ENCODE measurements around the gene SLC2A13.
"Not testable (repeated sequence)": the region's sequence is repeated elsewhere in the genome, so short reads cannot be mapped to it uniquely, and the experiment has no call there.

Gene SLC2A13

GRCh38 chr12:39874785-39875184, 231.1 kb downstream of the SLC2A13 start:
- H3K4me3 ChIP-seq (ENCODE audit: extremely low read depth, insufficient read depth, low read length, poor library complexity, severe bottlenecking), result no peak overlapping the region
- no peak overlapping the region for H3K27ac ChIP-seq (ENCODE audit: low read depth, low read length, severe bottlenecking)
- H3K4me1 ChIP-seq (ENCODE audit: control insufficient read depth, insufficient read depth, low read length, poor library complexity, severe bottlenecking), result no peaks in the 10 kb centered on the region
- 82 to 92% methylated on average over 1 to 2 of the region's 2 CpGs for WGBS, 2 experiments (ENCODE audit: insufficient coverage in 2 of 2)
- H3K9me3 ChIP-seq (ENCODE audit: control insufficient read depth, low read length), result peaks cover 14% of the 10 kb centered on the region
- H3K36me3 ChIP-seq (ENCODE audit: control insufficient read depth, insufficient read depth, low read length), result no peaks in the 10 kb centered on the region

- Histone ChIP-seq H3K36me3 (ENCODE audit: control insufficient read depth, insufficient read depth, low read length) (no peaks in the 10 kb centered on the region), H3K4me3 (ENCODE audit: extremely low read depth, insufficient read depth, low read length, poor library complexity, severe bottlenecking) (no peak overlapping the region), H3K27ac (ENCODE audit: low read depth, low read length, severe bottlenecking) (no peak overlapping the region), H3K4me1 (ENCODE audit: control insufficient read depth, insufficient read depth, low read length, poor library complexity, severe bottlenecking) (no peaks in the 10 kb centered on the region), H3K9me3 (ENCODE audit: control insufficient read depth, low read length) (peaks cover 5% of the 10 kb centered on the region)
- no CpG with 5 or more reads among the region's 1 CpG for WGBS, 2 experiments (ENCODE audit: insufficient coverage in 2 of 2)
Measured at GRCh38 chr12:39873065-39873464, 232.8 kb downstream of the SLC2A13 start.

- H3K4me3 ChIP-seq (ENCODE audit: extremely low read depth, insufficient read depth, low read length, poor library complexity, severe bottlenecking), result no peak overlapping the region
- no peaks in the 10 kb centered on the region for H3K36me3 ChIP-seq (ENCODE audit: control insufficient read depth, insufficient read depth, low read length)
- no peak overlapping the region for H3K27ac ChIP-seq (ENCODE audit: low read depth, low read length, severe bottlenecking)
- WGBS, 2 experiments (ENCODE audit: insufficient coverage in 2 of 2), result 97 to 100% methylated on average over 2 to 3 of the region's 3 CpGs
- no peaks in the 10 kb centered on the region for H3K9me3 ChIP-seq (ENCODE audit: control insufficient read depth, low read length)
- H3K4me1 ChIP-seq (ENCODE audit: control insufficient read depth, insufficient read depth, low read length, poor library complexity, severe bottlenecking), result no peaks in the 10 kb centered on the region
Measured at GRCh38 chr12:39872425-39872824, 233.5 kb downstream of the SLC2A13 start.

GRCh38 chr12:39868328-39868725, 237.6 kb downstream of the SLC2A13 start:
- no peaks in the 10 kb centered on the region for H3K36me3 ChIP-seq (ENCODE audit: control insufficient read depth, insufficient read depth, low read length)
- H3K4me3 ChIP-seq (ENCODE audit: extremely low read depth, insufficient read depth, low read length, poor library complexity, severe bottlenecking), result no peak overlapping the region
- H3K27ac ChIP-seq (ENCODE audit: low read depth, low read length, severe bottlenecking), result no peak overlapping the region
- no peaks in the 10 kb centered on the region for H3K4me1 ChIP-seq (ENCODE audit: control insufficient read depth, insufficient read depth, low read length, poor library complexity, severe bottlenecking)
- no CpG with 5 or more reads among the region's 1 CpG for WGBS, 2 experiments (ENCODE audit: insufficient coverage in 2 of 2)
- no peaks in the 10 kb centered on the region for H3K9me3 ChIP-seq (ENCODE audit: control insufficient read depth, low read length)

- Histone ChIP-seq H3K9me3 (ENCODE audit: control insufficient read depth, low read length) (no peaks in the 10 kb centered on the region), H3K4me1 (ENCODE audit: control insufficient read depth, insufficient read depth, low read length, poor library complexity, severe bottlenecking) (no peaks in the 10 kb centered on the region), H3K27ac (ENCODE audit: low read depth, low read length, severe bottlenecking) (no peak overlapping the region), H3K36me3 (ENCODE audit: control insufficient read depth, insufficient read depth, low read length) (no peaks in the 10 kb centered on the region), H3K4me3 (ENCODE audit: extremely low read depth, insufficient read depth, low read length, poor library complexity, severe bottlenecking) (no peak overlapping the region)
- no CpG with 5 or more reads among the region's 1 CpG for WGBS, 2 experiments (ENCODE audit: insufficient coverage in 2 of 2)
Measured at GRCh38 chr12:39867631-39868327, 238.1 kb downstream of the SLC2A13 start.

GRCh38 chr12:39866135-39866534, 239.7 kb downstream of the SLC2A13 start:
- Histone ChIP-seq H3K36me3 (ENCODE audit: control insufficient read depth, insufficient read depth, low read length) (no peaks in the 10 kb centered on the region), H3K9me3 (ENCODE audit: control insufficient read depth, low read length) (no peaks in the 10 kb centered on the region), H3K4me3 (ENCODE audit: extremely low read depth, insufficient read depth, low read length, poor library complexity, severe bottlenecking) (no peak overlapping the region), H3K4me1 (ENCODE audit: control insufficient read depth, insufficient read depth, low read length, poor library complexity, severe bottlenecking) (no peaks in the 10 kb centered on the region), H3K27ac (ENCODE audit: low read depth, low read length, severe bottlenecking) (no peak overlapping the region)
- 85 to 94% methylated on average over 2 to 3 of the region's 6 CpGs for WGBS, 2 experiments (ENCODE audit: insufficient coverage in 2 of 2)

- H3K36me3 ChIP-seq (ENCODE audit: control insufficient read depth, insufficient read depth, low read length), result no peaks in the 10 kb centered on the region
- WGBS, 2 experiments (ENCODE audit: insufficient coverage in 2 of 2), result 82 to 90% methylated on average over 2 of the region's 2 CpGs
- H3K4me3 ChIP-seq (ENCODE audit: extremely low read depth, insufficient read depth, low read length, poor library complexity, severe bottlenecking), result no peak overlapping the region
- no peaks in the 10 kb centered on the region for H3K9me3 ChIP-seq (ENCODE audit: control insufficient read depth, low read length)
- H3K4me1 ChIP-seq (ENCODE audit: control insufficient read depth, insufficient read depth, low read length, poor library complexity, severe bottlenecking), result no peaks in the 10 kb centered on the region
- no peak overlapping the region for H3K27ac ChIP-seq (ENCODE audit: low read depth, low read length, severe bottlenecking)
Measured at GRCh38 chr12:39860695-39861094, 245.2 kb downstream of the SLC2A13 start.

- Histone ChIP-seq H3K9me3 (ENCODE audit: control insufficient read depth, low read length) (no peaks in the 10 kb centered on the region), H3K27ac (ENCODE audit: low read depth, low read length, severe bottlenecking) (no peak overlapping the region)
Measured at GRCh38 chr12:39853003-39853402, 252.9 kb downstream of the SLC2A13 start.

GRCh38 chr12:39852346-39852745, 253.5 kb downstream of the SLC2A13 start:
- no peak overlapping the region for H3K27ac ChIP-seq (ENCODE audit: low read depth, low read length, severe bottlenecking)
- H3K4me1 ChIP-seq (ENCODE audit: control insufficient read depth, insufficient read depth, low read length, poor library complexity, severe bottlenecking), result no peaks in the 10 kb centered on the region
- H3K9me3 ChIP-seq (ENCODE audit: control insufficient read depth, low read length), result no peaks in the 10 kb centered on the region
- WGBS, 2 experiments (ENCODE audit: insufficient coverage in 2 of 2), result 90% methylated on average over 1 of the region's 1 CpG; no CpG with 5 or more reads in 1 of the 2 experiments
- H3K4me3 ChIP-seq (ENCODE audit: extremely low read depth, insufficient read depth, low read length, poor library complexity, severe bottlenecking), result no peak overlapping the region
- no peaks in the 10 kb centered on the region for H3K36me3 ChIP-seq (ENCODE audit: control insufficient read depth, insufficient read depth, low read length)

More at GRCh38 chr12:39853003-39853402, 252.9 kb downstream of the SLC2A13 start:
- H3K4me3 ChIP-seq (ENCODE audit: extremely low read depth, insufficient read depth, low read length, poor library complexity, severe bottlenecking), result no peak overlapping the region
- H3K4me1 ChIP-seq (ENCODE audit: control insufficient read depth, insufficient read depth, low read length, poor library complexity, severe bottlenecking), result no peaks in the 10 kb centered on the region
- WGBS, 2 experiments (ENCODE audit: insufficient coverage in 2 of 2), result 100% methylated on average over 1 of the region's 2 CpGs; no CpG with 5 or more reads in 1 of the 2 experiments
- no peaks in the 10 kb centered on the region for H3K36me3 ChIP-seq (ENCODE audit: control insufficient read depth, insufficient read depth, low read length)

- H3K27ac ChIP-seq (ENCODE audit: low read depth, low read length, severe bottlenecking); H3K36me3 ChIP-seq (ENCODE audit: control insufficient read depth, insufficient read depth, low read length); H3K4me1 ChIP-seq (ENCODE audit: control insufficient read depth, insufficient read depth, low read length, poor library complexity, severe bottlenecking); H3K4me3 ChIP-seq (ENCODE audit: extremely low read depth, insufficient read depth, low read length, poor library complexity, severe bottlenecking); H3K9me3 ChIP-seq (ENCODE audit: control insufficient read depth, low read length): not testable (repeated sequence)
- 57% methylated on average over 1 of the region's 1 CpG; no CpG with 5 or more reads in 1 of the 2 experiments for WGBS, 2 experiments (ENCODE audit: insufficient coverage in 2 of 2)
Measured at GRCh38 chr12:39848218-39848617, 257.7 kb downstream of the SLC2A13 start.

GRCh38 chr12:39846971-39847650, 258.8 kb downstream of the SLC2A13 start:
- Histone ChIP-seq H3K36me3 (ENCODE audit: control insufficient read depth, insufficient read depth, low read length) (no peaks in the 10 kb centered on the region), H3K4me1 (ENCODE audit: control insufficient read depth, insufficient read depth, low read length, poor library complexity, severe bottlenecking) (no peaks in the 10 kb centered on the region), H3K4me3 (ENCODE audit: extremely low read depth, insufficient read depth, low read length, poor library complexity, severe bottlenecking) (no peak overlapping the region), H3K27ac (ENCODE audit: low read depth, low read length, severe bottlenecking) (no peak overlapping the region), H3K9me3 (ENCODE audit: control insufficient read depth, low read length) (no peaks in the 10 kb centered on the region)
- WGBS, 2 experiments (ENCODE audit: insufficient coverage in 2 of 2), result no CpG with 5 or more reads among the region's 2 CpGs
